Posterior cingulate gyrus (tissue), 11 donors: ENCODE results near the gene MYH15.

Experiments used
- DNase-seq, 10 donors: peaks; one replicate each; pipeline versions ENCODE4 v3.0.0 to v3.0.0-alpha.2; 2020 to 2021; ENCODE audit warnings: mixed read lengths in 3 of 10
- intact Hi-C: fragments of 100-400 bp; cut with DNase I; formaldehyde crosslinking; loops from one replicate; pipeline ENCODE4 v1.15.1; 2023

Gene MYH15

GRCh38 chr3:108511055-108511454 lies 659 bp upstream of the MYH15 start:
- DNase-seq = no peak
- intact Hi-C loops = no loop called here

GRCh38 chr3:108509871-108510270 lies 525 bp downstream of the MYH15 start:
- no peak for DNase-seq
- intact Hi-C loops = no loop called here

GRCh38 chr3:108509263-108509662 lies 1.1 kb downstream of the MYH15 start:
- intact Hi-C loops = no loop called here

GRCh38 chr3:108507902-108508301 lies 2.5 kb downstream of the MYH15 start:
- intact Hi-C loops = no loop called here
- DNase-seq = no peak

More at GRCh38 chr3:108509263-108509662, 1.1 kb downstream of the MYH15 start:
- no peak for DNase-seq

- intact Hi-C loops = no loop called here
Observed at GRCh38 chr3:108505811-108506210, 4.6 kb downstream of the MYH15 start.

GRCh38 chr3:108503722-108504121 lies 6.7 kb downstream of the MYH15 start:
- intact Hi-C loops = no loop called here
- no peak for DNase-seq

More at GRCh38 chr3:108505811-108506210, 4.6 kb downstream of the MYH15 start:
- DNase-seq = no peak

- no peak for DNase-seq
Observed at GRCh38 chr3:108501535-108501934, 8.9 kb downstream of the MYH15 start.

GRCh38 chr3:108500728-108501127 lies 9.7 kb downstream of the MYH15 start:
- intact Hi-C loops = no loop called here
- DNase-seq = no peak

More at GRCh38 chr3:108501535-108501934, 8.9 kb downstream of the MYH15 start:
- intact Hi-C loops = no loop called here

GRCh38 chr3:108497271-108497670 lies 13.1 kb downstream of the MYH15 start:
- intact Hi-C loops = no loop called here
- no peak for DNase-seq

GRCh38 chr3:108495717-108496116 lies 14.7 kb downstream of the MYH15 start:
- no peak for DNase-seq
- intact Hi-C loops = no loop called here

GRCh38 chr3:108494906-108495531 lies 15.4 kb downstream of the MYH15 start:
- intact Hi-C loops = no loop called here
- DNase-seq = no peak

- peak in 6 of 10 donors; percentile 18 to 89 (median 46) for DNase-seq
- intact Hi-C loops = no loop called here
Observed at GRCh38 chr3:108493862-108494261, 16.5 kb downstream of the MYH15 start.

- intact Hi-C loops = no loop called here
- no peak for DNase-seq
Observed at GRCh38 chr3:108491456-108491855, 18.9 kb downstream of the MYH15 start.

GRCh38 chr3:108489776-108490175 lies 20.6 kb downstream of the MYH15 start:
- intact Hi-C loops = loop anchor here (1.0 to 10.0 kb wide), 3 partner anchors 63 to 565 kb away; no protein-coding TSS in a partner anchor
- peak in 1 of 10 donors; percentile 33 for DNase-seq

- DNase-seq = no peak
- intact Hi-C loops = loop anchor here (1.0 to 10.0 kb wide), 3 partner anchors 64 to 564 kb away; no protein-coding TSS in a partner anchor
Observed at GRCh38 chr3:108488631-108489030, 21.8 kb downstream of the MYH15 start.

GRCh38 chr3:108487439-108487838 lies 23.0 kb downstream of the MYH15 start:
- intact Hi-C loops = loop anchor here (5.0 to 10.0 kb wide), 2 partner anchors 430 to 563 kb away; no protein-coding TSS in a partner anchor
- no peak for DNase-seq

- intact Hi-C loops = loop anchor here (5.0 to 10.0 kb wide), 2 partner anchors 430 to 562 kb away; no protein-coding TSS in a partner anchor
- DNase-seq = peak; percentile 26 to 88 (median 52)
Observed at GRCh38 chr3:108486941-108487340, 23.5 kb downstream of the MYH15 start.

GRCh38 chr3:108486338-108486737 lies 24.1 kb downstream of the MYH15 start:
- intact Hi-C loops = loop anchor here (5.0 to 10.0 kb wide), 2 partner anchors 431 to 562 kb away; no protein-coding TSS in a partner anchor
- no peak for DNase-seq

GRCh38 chr3:108485146-108485545 lies 25.2 kb downstream of the MYH15 start:
- intact Hi-C loops = loop anchor here (5.0 to 10.0 kb wide), 2 partner anchors 432 to 560 kb away; no protein-coding TSS in a partner anchor
- DNase-seq = peak in 8 of 10 donors; percentile 33 to 92 (median 63)

- DNase-seq = no peak
- intact Hi-C loops = loop anchor here (10.0 kb wide), 3 partner anchors 254 to 1244 kb away; partner anchors contain the start of gene IFT57
Observed at GRCh38 chr3:108479224-108479623, 31.2 kb downstream of the MYH15 start.

- peak in 7 of 10 donors; percentile 23 to 84 (median 52) for DNase-seq
- intact Hi-C loops = loop anchor here (10.0 kb wide), 3 partner anchors 253 to 1243 kb away; partner anchors contain the start of gene IFT57
Observed at GRCh38 chr3:108477511-108478147, 32.8 kb downstream of the MYH15 start.
